ENCODE results near the gene LAMC1. TPM values are rescaled to one million over a fixed set of nuclear protein-coding genes. Genes with fewer than 3 reads are reported as not detected.
"Not testable (repeated sequence)": the region's sequence is repeated elsewhere in the genome, so short reads cannot be mapped to it uniquely, and the experiment has no call there.

Gene LAMC1
- polyA plus RNA-seq, 4 donors = 2.5 to 84.5 (median 22.2) TPM

- no peaks in the 10 kb centered on the region for H3K27me3 ChIP-seq (ENCODE audit: control insufficient read depth in 3 of 3, insufficient read depth in 3 of 3, low read length in 3 of 3)
- H3K36me3 ChIP-seq (ENCODE audit: control insufficient read depth in 3 of 3, insufficient read depth in 2 of 3, low read depth in 1 of 3, low read length in 3 of 3) = peaks cover 0 to 4% (median 0%) of the 10 kb centered on the region in 3 donors
- no peaks in the 10 kb centered on the region for H3K9me3 ChIP-seq (ENCODE audit: control insufficient read depth in 2 of 2, insufficient read depth in 1 of 2, low read depth in 1 of 2, low read length in 1 of 2)
- 71 to 81% (median 76%) methylated on average over 5 of the region's 5 CpGs for WGBS, 3 donors
- no peaks in the 10 kb centered on the region for H3K4me1 ChIP-seq (ENCODE audit: control insufficient read depth in 3 of 3, insufficient read depth in 2 of 3, low read depth in 1 of 3, low read length in 2 of 3)
- H3K4me3 ChIP-seq (ENCODE audit: low read depth in 1 of 3, low read length in 3 of 3) = no peak overlapping the region
- FAIRE-seq (no peak), DNase-seq (no peak)
- H3K27ac ChIP-seq (ENCODE audit: low read depth in 1 of 3, low read length in 2 of 3) = no peak overlapping the region
Observed at GRCh38 chr1:183052861-183053260, 29.6 kb downstream of the LAMC1 start.

GRCh38 chr1:183058851-183059502, 35.8 kb downstream of the LAMC1 start:
- Histone ChIP-seq H3K4me3 (ENCODE audit: low read depth in 1 of 3, low read length in 3 of 3) (no peak overlapping the region), H3K36me3 (ENCODE audit: control insufficient read depth in 3 of 3, insufficient read depth in 2 of 3, low read depth in 1 of 3, low read length in 3 of 3) (peaks cover 0 to 2% (median 0%) of the 10 kb centered on the region in 3 donors), H3K27me3 (ENCODE audit: control insufficient read depth in 3 of 3, insufficient read depth in 3 of 3, low read length in 3 of 3) (no peaks in the 10 kb centered on the region), H3K27ac (ENCODE audit: low read depth in 1 of 3, low read length in 2 of 3) (peak overlapping the region in 1 of 3 donors; percentile 49), H3K9me3 (ENCODE audit: control insufficient read depth in 2 of 2, insufficient read depth in 1 of 2, low read depth in 1 of 2, low read length in 1 of 2) (no peaks in the 10 kb centered on the region), H3K4me1 (ENCODE audit: control insufficient read depth in 3 of 3, insufficient read depth in 2 of 3, low read depth in 1 of 3, low read length in 2 of 3) (peaks cover 0 to 4% (median 0%) of the 10 kb centered on the region in 3 donors)
- no peak for FAIRE-seq
- no peak for DNase-seq
- 49 to 66% (median 65%) methylated on average over 2 of the region's 2 CpGs for WGBS, 3 donors

- H3K4me1 ChIP-seq (ENCODE audit: control insufficient read depth in 3 of 3, insufficient read depth in 2 of 3, low read depth in 1 of 3, low read length in 2 of 3) = peaks cover 0 to 4% (median 0%) of the 10 kb centered on the region in 3 donors
- no peak for FAIRE-seq
- no peak for DNase-seq
- H3K27ac ChIP-seq (ENCODE audit: low read depth in 1 of 3, low read length in 2 of 3) = peak overlapping the region in 1 of 3 donors; percentile 83
- H3K9me3 ChIP-seq (ENCODE audit: control insufficient read depth in 2 of 2, insufficient read depth in 1 of 2, low read depth in 1 of 2, low read length in 1 of 2) = no peaks in the 10 kb centered on the region
- no peaks in the 10 kb centered on the region for H3K36me3 ChIP-seq (ENCODE audit: control insufficient read depth in 3 of 3, insufficient read depth in 2 of 3, low read depth in 1 of 3, low read length in 3 of 3)
- H3K4me3 ChIP-seq (ENCODE audit: low read depth in 1 of 3, low read length in 3 of 3) = no peak overlapping the region
- no peaks in the 10 kb centered on the region for H3K27me3 ChIP-seq (ENCODE audit: control insufficient read depth in 3 of 3, insufficient read depth in 3 of 3, low read length in 3 of 3)
Observed at GRCh38 chr1:183061194-183061593, 38.0 kb downstream of the LAMC1 start.

GRCh38 chr1:183063349-183063748, 40.1 kb downstream of the LAMC1 start:
- no peaks in the 10 kb centered on the region for H3K9me3 ChIP-seq (ENCODE audit: control insufficient read depth in 2 of 2, insufficient read depth in 1 of 2, low read depth in 1 of 2, low read length in 1 of 2)
- H3K36me3 ChIP-seq (ENCODE audit: control insufficient read depth in 3 of 3, insufficient read depth in 2 of 3, low read depth in 1 of 3, low read length in 3 of 3) = no peaks in the 10 kb centered on the region
- no peak for DNase-seq
- WGBS, 3 donors = 61 to 74% (median 71%) methylated on average over 1 of the region's 1 CpG
- no peak overlapping the region for H3K4me3 ChIP-seq (ENCODE audit: low read depth in 1 of 3, low read length in 3 of 3)
- H3K27ac ChIP-seq (ENCODE audit: low read depth in 1 of 3, low read length in 2 of 3) = no peak overlapping the region
- FAIRE-seq = no peak
- H3K27me3 ChIP-seq (ENCODE audit: control insufficient read depth in 3 of 3, insufficient read depth in 3 of 3, low read length in 3 of 3) = no peaks in the 10 kb centered on the region
- H3K4me1 ChIP-seq (ENCODE audit: control insufficient read depth in 3 of 3, insufficient read depth in 2 of 3, low read depth in 1 of 3, low read length in 2 of 3) = peaks cover 0 to 4% (median 0%) of the 10 kb centered on the region in 3 donors

GRCh38 chr1:183065168-183065706, 42.0 kb downstream of the LAMC1 start:
- no peak overlapping the region for H3K27ac ChIP-seq (ENCODE audit: low read depth in 1 of 3, low read length in 2 of 3)
- H3K9me3 ChIP-seq (ENCODE audit: control insufficient read depth in 2 of 2, insufficient read depth in 1 of 2, low read depth in 1 of 2, low read length in 1 of 2) = no peaks in the 10 kb centered on the region
- no peak for DNase-seq
- no peak overlapping the region for H3K4me3 ChIP-seq (ENCODE audit: low read depth in 1 of 3, low read length in 3 of 3)
- 90 to 95% (median 94%) methylated on average over 6 of the region's 6 CpGs for WGBS, 3 donors
- H3K36me3 ChIP-seq (ENCODE audit: control insufficient read depth in 3 of 3, insufficient read depth in 2 of 3, low read depth in 1 of 3, low read length in 3 of 3) = no peaks in the 10 kb centered on the region
- H3K4me1 ChIP-seq (ENCODE audit: control insufficient read depth in 3 of 3, insufficient read depth in 2 of 3, low read depth in 1 of 3, low read length in 2 of 3) = no peaks in the 10 kb centered on the region
- FAIRE-seq = no peak
- H3K27me3 ChIP-seq (ENCODE audit: control insufficient read depth in 3 of 3, insufficient read depth in 3 of 3, low read length in 3 of 3) = no peaks in the 10 kb centered on the region

- DNase-seq; FAIRE-seq; H3K27me3 ChIP-seq (ENCODE audit: control insufficient read depth in 3 of 3, insufficient read depth in 3 of 3, low read length in 3 of 3); H3K4me1 ChIP-seq (ENCODE audit: control insufficient read depth in 3 of 3, insufficient read depth in 2 of 3, low read depth in 1 of 3, low read length in 2 of 3); H3K9me3 ChIP-seq (ENCODE audit: control insufficient read depth in 2 of 2, insufficient read depth in 1 of 2, low read depth in 1 of 2, low read length in 1 of 2); H3K27ac ChIP-seq (ENCODE audit: low read depth in 1 of 3, low read length in 2 of 3); H3K36me3 ChIP-seq (ENCODE audit: control insufficient read depth in 3 of 3, insufficient read depth in 2 of 3, low read depth in 1 of 3, low read length in 3 of 3); H3K4me3 ChIP-seq (ENCODE audit: low read depth in 1 of 3, low read length in 3 of 3): not testable (repeated sequence)
- 46 to 69% (median 65%) methylated on average over 2 of the region's 2 CpGs for WGBS, 3 donors
Observed at GRCh38 chr1:183066432-183066831, 43.2 kb downstream of the LAMC1 start.

GRCh38 chr1:183069562-183070216, 46.5 kb downstream of the LAMC1 start:
- Histone ChIP-seq H3K27me3 (ENCODE audit: control insufficient read depth in 3 of 3, insufficient read depth in 3 of 3, low read length in 3 of 3) (no peaks in the 10 kb centered on the region), H3K9me3 (ENCODE audit: control insufficient read depth in 2 of 2, insufficient read depth in 1 of 2, low read depth in 1 of 2, low read length in 1 of 2) (no peaks in the 10 kb centered on the region), H3K4me3 (ENCODE audit: low read depth in 1 of 3, low read length in 3 of 3) (no peak overlapping the region), H3K36me3 (ENCODE audit: control insufficient read depth in 3 of 3, insufficient read depth in 2 of 3, low read depth in 1 of 3, low read length in 3 of 3) (peaks cover 0 to 2% (median 0%) of the 10 kb centered on the region in 3 donors), H3K27ac (ENCODE audit: low read depth in 1 of 3, low read length in 2 of 3) (no peak overlapping the region), H3K4me1 (ENCODE audit: control insufficient read depth in 3 of 3, insufficient read depth in 2 of 3, low read depth in 1 of 3, low read length in 2 of 3) (peaks cover 0 to 2% (median 0%) of the 10 kb centered on the region in 3 donors)
- WGBS, 3 donors = 35 to 60% (median 47%) methylated on average over 4 of the region's 4 CpGs
- FAIRE-seq = no peak
- no peak for DNase-seq

- Histone ChIP-seq H3K36me3 (ENCODE audit: control insufficient read depth in 3 of 3, insufficient read depth in 2 of 3, low read depth in 1 of 3, low read length in 3 of 3) (peaks cover 0 to 2% (median 0%) of the 10 kb centered on the region in 3 donors), H3K4me1 (ENCODE audit: control insufficient read depth in 3 of 3, insufficient read depth in 2 of 3, low read depth in 1 of 3, low read length in 2 of 3) (peaks cover 0 to 2% (median 0%) of the 10 kb centered on the region in 3 donors), H3K4me3 (ENCODE audit: low read depth in 1 of 3, low read length in 3 of 3) (no peak overlapping the region), H3K27me3 (ENCODE audit: control insufficient read depth in 3 of 3, insufficient read depth in 3 of 3, low read length in 3 of 3) (no peaks in the 10 kb centered on the region), H3K27ac (ENCODE audit: low read depth in 1 of 3, low read length in 2 of 3) (peak overlapping the region in 1 of 3 donors; percentile 70), H3K9me3 (ENCODE audit: control insufficient read depth in 2 of 2, insufficient read depth in 1 of 2, low read depth in 1 of 2, low read length in 1 of 2) (no peaks in the 10 kb centered on the region)
- DNase-seq = no peak
- WGBS, 3 donors = 66 to 86% (median 81%) methylated on average over 3 of the region's 3 CpGs
- no peak for FAIRE-seq
Observed at GRCh38 chr1:183070234-183070922, 47.2 kb downstream of the LAMC1 start.
